IPS DF 6.9 (cell line): ENCODE data around the gene COLEC12.

Experiments used
- DNase-seq: peaks from one replicate; pipeline ENCODE4 v3.0.0-alpha.2; 2013; ENCODE audit warnings: low read depth, low spot score
- H3K27ac ChIP-seq: one replicate; pipeline ENCODE4 v1.5.1; 2013; ENCODE audit warnings: low read length, control low read depth
- H3K27me3 ChIP-seq: 2 replicates; pipeline ENCODE4 v1.6.1; 2013; ENCODE audit warnings: mild to moderate bottlenecking, low read length; ENCODE audit not compliant: control insufficient read depth, insufficient read depth
- H3K36me3 ChIP-seq: 2 replicates; pipeline ENCODE4 v1.6.1; 2013; ENCODE audit warnings: low read length; ENCODE audit not compliant: control insufficient read depth, insufficient read depth
- H3K4me1 ChIP-seq: 2 replicates; pipeline ENCODE4 v1.6.1; 2013; ENCODE audit warnings: low read length; ENCODE audit not compliant: control insufficient read depth, insufficient read depth
- H3K4me3 ChIP-seq: 2 replicates; pipeline ENCODE4 v1.5.1; 2013; ENCODE audit warnings: mild to moderate bottlenecking, low read length
- H3K9me3 ChIP-seq: 2 replicates; pipeline ENCODE4 v1.6.1; 2013; ENCODE audit warnings: low read length, inconsistent platforms; ENCODE audit not compliant: control insufficient read depth, insufficient read depth
- WGBS: extraction: QIAGEN DNeasy Blood & Tissue Kit; methylation state at CpG from one replicate; pipeline ENCODE4 v1.1.7; 2013; ENCODE audit warnings: mixed read lengths, missing lambda C conversion rate; ENCODE audit not compliant: insufficient read length, insufficient coverage; 5-methylcytosine and 5-hydroxymethylcytosine counted together

The COLEC12 gene

GRCh38 chr18:398935-399630 lies 101.4 kb downstream of the COLEC12 start:
- no peak for DNase-seq
- H3K4me3 ChIP-seq = no peak overlapping the region
- H3K27ac ChIP-seq = no peak overlapping the region
- H3K36me3 ChIP-seq = no peaks in the 10 kb centered on the region
- no peaks in the 10 kb centered on the region for H3K9me3 ChIP-seq
- no peaks in the 10 kb centered on the region for H3K27me3 ChIP-seq
- no peaks in the 10 kb centered on the region for H3K4me1 ChIP-seq
- WGBS = no CpG with 5 or more reads among the region's 8 CpGs

- H3K27me3 ChIP-seq = no peaks in the 10 kb centered on the region
- no peaks in the 10 kb centered on the region for H3K9me3 ChIP-seq
- H3K36me3 ChIP-seq = no peaks in the 10 kb centered on the region
- H3K4me3 ChIP-seq = no peak overlapping the region
- WGBS = no CpG with 5 or more reads among the region's 3 CpGs
- DNase-seq = no peak
- no peak overlapping the region for H3K27ac ChIP-seq
- H3K4me1 ChIP-seq = no peaks in the 10 kb centered on the region
These were observed 103.9 kb downstream of the COLEC12 start for GRCh38 chr18:396556-396955.

- no peaks in the 10 kb centered on the region for H3K4me1 ChIP-seq
- H3K36me3 ChIP-seq = no peaks in the 10 kb centered on the region
- no peaks in the 10 kb centered on the region for H3K9me3 ChIP-seq
- H3K27ac ChIP-seq = no peak overlapping the region
- WGBS = no CpG with 5 or more reads among the region's 1 CpG
- H3K4me3 ChIP-seq = no peak overlapping the region
- H3K27me3 ChIP-seq = no peaks in the 10 kb centered on the region
- DNase-seq = no peak
These were observed 104.3 kb downstream of the COLEC12 start for GRCh38 chr18:396251-396555.

- no peaks in the 10 kb centered on the region for H3K36me3 ChIP-seq
- DNase-seq = no peak
- H3K27me3 ChIP-seq = no peaks in the 10 kb centered on the region
- no peaks in the 10 kb centered on the region for H3K4me1 ChIP-seq
- no peaks in the 10 kb centered on the region for H3K9me3 ChIP-seq
- H3K4me3 ChIP-seq = no peak overlapping the region
- no peak overlapping the region for H3K27ac ChIP-seq
- no CpG with 5 or more reads among the region's 13 CpGs for WGBS
These were observed 104.8 kb downstream of the COLEC12 start for GRCh38 chr18:395456-396250.

- no peaks in the 10 kb centered on the region for H3K4me1 ChIP-seq
- WGBS = no CpG with 5 or more reads among the region's 1 CpG
- H3K4me3 ChIP-seq = no peak overlapping the region
- no peak overlapping the region for H3K27ac ChIP-seq
- no peak for DNase-seq
- no peaks in the 10 kb centered on the region for H3K27me3 ChIP-seq
- H3K9me3 ChIP-seq = no peaks in the 10 kb centered on the region
- H3K36me3 ChIP-seq = no peaks in the 10 kb centered on the region
These were observed 105.5 kb downstream of the COLEC12 start for GRCh38 chr18:394987-395362.

- Histone ChIP-seq H3K27ac (no peak overlapping the region), H3K9me3 (no peaks in the 10 kb centered on the region), H3K4me3 (no peak overlapping the region), H3K36me3 (no peaks in the 10 kb centered on the region), H3K27me3 (no peaks in the 10 kb centered on the region), H3K4me1 (no peaks in the 10 kb centered on the region)
- WGBS = no CpG with 5 or more reads among the region's 6 CpGs
- no peak for DNase-seq
These were observed 106.1 kb downstream of the COLEC12 start for GRCh38 chr18:394262-394986.

GRCh38 chr18:393574-393957 lies 106.9 kb downstream of the COLEC12 start:
- no peaks in the 10 kb centered on the region for H3K4me1 ChIP-seq
- no CpG with 5 or more reads among the region's 6 CpGs for WGBS
- no peaks in the 10 kb centered on the region for H3K9me3 ChIP-seq
- no peaks in the 10 kb centered on the region for H3K27me3 ChIP-seq
- H3K4me3 ChIP-seq = no peak overlapping the region
- H3K36me3 ChIP-seq = no peaks in the 10 kb centered on the region
- H3K27ac ChIP-seq = no peak overlapping the region
- no peak for DNase-seq

- Histone ChIP-seq H3K9me3 (no peaks in the 10 kb centered on the region), H3K36me3 (no peaks in the 10 kb centered on the region), H3K27me3 (no peaks in the 10 kb centered on the region), H3K4me3 (no peak overlapping the region), H3K4me1 (no peaks in the 10 kb centered on the region), H3K27ac (no peak overlapping the region)
- WGBS = no CpG with 5 or more reads among the region's 6 CpGs
- no peak for DNase-seq
These were observed 107.5 kb downstream of the COLEC12 start for GRCh38 chr18:392928-393573.

GRCh38 chr18:390741-391478 lies 109.6 kb downstream of the COLEC12 start:
- no peak for DNase-seq
- H3K4me1 ChIP-seq = no peaks in the 10 kb centered on the region
- WGBS = no CpG with 5 or more reads among the region's 13 CpGs
- no peak overlapping the region for H3K4me3 ChIP-seq
- H3K9me3 ChIP-seq = no peaks in the 10 kb centered on the region
- H3K36me3 ChIP-seq = no peaks in the 10 kb centered on the region
- H3K27me3 ChIP-seq = no peaks in the 10 kb centered on the region
- H3K27ac ChIP-seq = no peak overlapping the region
